RWPE1 (cell line): ENCODE data around the gene KIF6.

Experiments used
- CTCF ChIA-PET: fragments of 350-600 bp; sonication (Branson Sonifier 250); formaldehyde crosslinking; extraction: SDS; loops from one replicate; lab custom pipeline; 2021; lab: Yijun Ruan, JAX
- POLR2A ChIA-PET: fragments of 400-600 bp; formaldehyde crosslinking; extraction: SDS; loops from one replicate; lab custom pipeline; 2020; ENCODE audit warnings: antibody characterized with exemption; ENCODE audit not compliant: low non-redundant PET; lab: Yijun Ruan, JAX
- DNase-seq: peaks from one replicate; pipeline ENCODE4 v3.0.0; 2012; ENCODE audit warnings: low spot score
- H3K27ac ChIP-seq: fragments of 450-650 bp; 2 replicates; pipeline ENCODE4 v1.5.1; 2017
- CTCF ChIP-seq: fragments of 450-650 bp; conservative IDR thresholded peaks from 2 replicates; pipeline ENCODE4 v1.5.1; 2017; ENCODE audit warnings: low read depth, mild to moderate bottlenecking

Gene KIF6

GRCh38 chr6:39696986-39697788, 28.0 kb downstream of the KIF6 start:
- ChIA-PET POLR2A (no interaction called here), CTCF (no interaction called here)
- DNase-seq, result no peak
- no peak overlapping the region for H3K27ac ChIP-seq
- TF ChIP-seq CTCF, result no peak

GRCh38 chr6:39695447-39695846, 29.8 kb downstream of the KIF6 start:
- ChIA-PET POLR2A (no interaction called here), CTCF (no interaction called here)
- DNase-seq, result no peak
- no peak overlapping the region for H3K27ac ChIP-seq
- TF ChIP-seq CTCF, result no peak

- POLR2A ChIA-PET, result no interaction called here
- DNase-seq, result no peak
- no peak for TF ChIP-seq CTCF
- no peak overlapping the region for H3K27ac ChIP-seq
- CTCF ChIA-PET, result interaction anchor here (0.7 kb wide), 1 partner anchor 759 kb away, joined by 3 read pairs; no protein-coding TSS in a partner anchor
Observed at GRCh38 chr6:39693206-39693605, 32.0 kb downstream of the KIF6 start.

GRCh38 chr6:39688494-39688893, 36.7 kb downstream of the KIF6 start:
- CTCF ChIA-PET, result no interaction called here

GRCh38 chr6:39686976-39687375, 38.2 kb downstream of the KIF6 start:
- CTCF ChIA-PET, result interaction anchor here (0.6 kb wide), 1 partner anchor 12 kb away, joined by 3 read pairs; no protein-coding TSS in a partner anchor
- POLR2A ChIA-PET, result no interaction called here
- no peak for TF ChIP-seq CTCF

More at GRCh38 chr6:39688494-39688893, 36.7 kb downstream of the KIF6 start:
- POLR2A ChIA-PET, result no interaction called here
- H3K27ac ChIP-seq, result no peak overlapping the region
- TF ChIP-seq CTCF, result no peak
- no peak for DNase-seq

GRCh38 chr6:39685938-39686337, 39.3 kb downstream of the KIF6 start:
- ChIA-PET CTCF (interaction anchor here (0.6 kb wide), 1 partner anchor 234 kb away, joined by 5 read pairs; no protein-coding TSS in a partner anchor), POLR2A (no interaction called here)
- no peak for TF ChIP-seq CTCF

More at GRCh38 chr6:39686976-39687375, 38.2 kb downstream of the KIF6 start:
- no peak overlapping the region for H3K27ac ChIP-seq
- DNase-seq, result no peak

More at GRCh38 chr6:39685938-39686337, 39.3 kb downstream of the KIF6 start:
- H3K27ac ChIP-seq, result no peak overlapping the region
- DNase-seq, result no peak
